NCI-H2081 treated with DMSO at 0.1 percent for 48 hours (cell line): Measurements from ENCODE around the gene TMEM253.
A peak's percentile ranks its signal among the peaks of the same experiment; 100 is the strongest.

ENCODE experiments used
- DNase-seq: peaks from one replicate; lab custom pipeline; 2025; lab: John Stamatoyannopoulos, UW

The TMEM253 gene

DNA sequence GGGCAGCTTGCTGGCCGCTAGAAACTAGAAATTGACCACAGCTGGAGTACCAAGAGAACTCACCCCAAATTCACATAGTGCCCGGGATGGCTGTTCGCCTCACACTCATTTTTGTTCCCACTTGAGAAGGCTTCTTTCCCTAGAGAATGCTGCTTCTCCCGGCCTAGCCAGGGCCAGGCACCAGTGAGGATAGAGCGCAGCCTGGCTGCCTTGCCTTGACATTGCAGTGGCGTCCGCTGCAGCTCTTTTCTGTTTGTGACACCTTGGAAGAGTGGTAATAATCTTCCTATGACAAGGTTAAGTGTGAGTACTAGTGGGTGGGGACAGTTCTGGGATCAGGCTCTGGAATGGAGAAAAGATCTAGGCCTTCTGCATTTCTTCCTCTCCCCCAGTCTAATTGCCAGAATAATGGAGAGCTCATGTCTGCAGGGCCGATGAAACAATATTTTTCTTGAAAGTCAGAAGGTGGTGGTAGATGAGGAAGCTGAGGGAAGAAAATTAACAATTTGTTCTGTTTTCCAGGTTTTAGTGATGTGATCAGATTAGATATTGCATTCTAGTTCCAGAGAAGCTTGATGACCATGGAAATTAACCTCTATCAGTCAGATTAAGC, 3.7 kb downstream of the TMEM253 start:
- peak; percentile 32 for DNase-seq

GRCh38 chr14:21105095-21105494, 4.2 kb downstream of the TMEM253 start:
- DNase-seq, result no peak

DNA sequence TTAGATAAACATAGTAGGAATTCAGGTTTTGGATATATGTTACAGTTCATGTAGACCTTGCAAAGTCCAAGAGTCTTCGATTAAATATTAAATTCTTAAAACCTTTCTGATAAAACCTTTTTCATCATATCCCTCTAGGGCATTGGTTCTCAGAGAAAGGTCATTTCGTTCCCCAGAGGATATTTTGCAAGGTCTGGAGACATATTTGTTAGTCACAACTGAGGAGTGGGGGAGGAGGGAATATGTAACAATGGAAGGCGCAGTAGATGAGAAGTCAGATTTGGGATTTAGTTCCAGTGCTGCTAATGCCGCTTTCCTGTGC, 5.3 kb downstream of the TMEM253 start:
- DNase-seq, result no peak

GRCh38 chr14:21106498-21107282, 5.8 kb downstream of the TMEM253 start:
- DNase-seq, result peak; percentile 15

GRCh38 chr14:21107283-21107800, 6.5 kb downstream of the TMEM253 start:
- DNase-seq, result no peak

- DNase-seq, result no peak
These were observed 7.9 kb downstream of the TMEM253 start for GRCh38 chr14:21108791-21109190.

- no peak for DNase-seq
These were observed 8.7 kb downstream of the TMEM253 start for GRCh38 chr14:21109377-21110138.

DNA sequence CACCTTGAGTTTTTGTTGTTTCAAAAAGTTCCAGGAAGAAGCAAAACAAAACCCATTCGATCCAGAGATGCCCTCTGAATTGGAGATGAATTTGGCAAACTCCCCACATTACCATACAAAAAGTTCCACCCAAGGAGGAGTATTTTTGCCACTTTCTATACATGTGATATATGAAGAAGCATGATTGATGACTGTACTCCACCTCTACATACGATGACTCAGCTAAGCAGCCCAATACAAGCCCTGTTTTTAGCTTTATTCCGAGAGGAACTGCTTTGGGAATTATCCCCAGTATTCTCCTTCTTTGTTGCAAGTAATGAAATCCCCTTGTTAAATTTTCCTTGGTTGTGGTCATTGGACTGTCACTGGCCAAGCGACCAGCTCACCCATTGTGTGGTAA, 11.4 kb downstream of the TMEM253 start:
- DNase-seq, result no peak

DNA sequence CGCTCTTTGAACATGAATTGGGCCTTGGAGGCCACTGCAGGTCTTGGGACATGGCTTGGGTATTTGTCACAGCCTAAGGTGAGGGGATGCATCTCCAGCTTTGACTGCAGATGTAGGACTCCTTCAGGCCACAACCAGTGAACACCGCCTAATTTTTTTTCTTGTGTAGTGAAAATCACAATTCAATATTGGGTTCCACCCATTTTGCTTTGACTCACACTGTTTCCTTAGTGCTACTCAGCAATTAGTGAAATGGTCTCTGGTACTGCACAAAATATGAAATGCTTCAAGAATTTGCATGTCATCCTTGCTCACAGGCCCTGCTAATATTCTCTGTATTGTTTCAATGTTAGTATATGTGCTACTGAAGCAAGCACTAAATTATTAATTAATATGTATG, 12.5 kb downstream of the TMEM253 start:
- DNase-seq, result no peak

GRCh38 chr14:21118933-21119332, 18.1 kb downstream of the TMEM253 start:
- no peak for DNase-seq

- no peak for DNase-seq
These were observed 19.8 kb downstream of the TMEM253 start for GRCh38 chr14:21120686-21121085.

- no peak for DNase-seq
These were observed 20.3 kb downstream of the TMEM253 start for GRCh38 chr14:21121122-21121521.

DNA sequence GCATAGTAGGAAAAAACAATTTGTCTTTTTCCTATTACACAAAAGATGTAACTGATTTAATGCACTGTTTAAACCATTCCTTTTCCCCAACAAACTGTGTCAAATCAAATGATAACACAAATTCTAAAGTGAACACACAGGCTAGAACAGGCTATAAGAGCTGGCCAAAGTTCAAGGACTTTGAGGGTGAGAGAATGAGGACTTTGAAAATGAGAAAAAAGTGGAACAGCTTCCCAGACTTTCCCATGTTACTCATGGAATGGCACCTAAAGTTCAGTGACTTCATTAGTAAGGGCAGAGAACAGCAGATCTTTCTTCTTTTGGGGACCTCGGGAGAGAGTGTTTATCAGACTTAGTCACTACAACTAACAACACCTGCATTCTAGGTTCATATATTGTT, 22.6 kb downstream of the TMEM253 start:
- no peak for DNase-seq

GRCh38 chr14:21133901-21134300, 33.0 kb downstream of the TMEM253 start:
- DNase-seq, result no peak

DNA sequence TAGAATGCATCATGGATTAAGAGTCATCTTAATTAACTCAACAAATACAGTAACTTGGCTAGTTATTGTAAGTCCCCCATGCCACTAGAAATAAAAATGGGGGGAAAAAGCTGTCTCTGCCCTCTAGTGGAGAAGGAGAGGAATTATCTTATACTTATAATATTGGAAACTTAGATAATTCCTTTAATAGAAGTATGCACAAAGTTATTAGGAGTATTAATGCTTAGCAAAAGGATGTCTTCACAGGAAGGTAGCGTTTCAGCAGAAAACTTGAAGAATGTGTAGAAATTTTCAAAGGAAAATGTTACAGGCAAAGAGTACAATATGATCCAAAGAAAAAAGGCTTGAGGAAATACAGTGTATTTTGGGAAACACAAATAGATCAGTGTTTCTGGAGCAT, 35.2 kb downstream of the TMEM253 start:
- DNase-seq, result no peak

DNA sequence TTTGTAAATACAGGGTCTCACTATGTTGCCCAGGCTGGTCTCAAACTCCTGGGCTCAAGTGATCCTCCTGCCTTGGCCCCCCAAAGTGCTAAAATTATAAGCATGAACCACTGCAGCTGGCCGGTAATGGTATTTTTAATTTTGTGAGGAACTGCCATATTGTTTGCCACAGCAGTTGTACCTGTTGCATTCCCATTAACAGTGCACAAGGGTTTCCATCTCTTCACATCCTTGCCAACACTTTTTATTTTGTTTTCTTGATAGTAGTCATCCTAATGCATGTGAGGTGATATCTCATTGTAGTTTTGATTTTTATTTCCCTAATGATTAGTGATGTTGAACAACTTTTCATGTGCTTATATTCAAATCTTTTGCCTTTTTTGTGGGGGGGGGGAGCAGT, 41.5 kb downstream of the TMEM253 start:
- no peak for DNase-seq

DNA sequence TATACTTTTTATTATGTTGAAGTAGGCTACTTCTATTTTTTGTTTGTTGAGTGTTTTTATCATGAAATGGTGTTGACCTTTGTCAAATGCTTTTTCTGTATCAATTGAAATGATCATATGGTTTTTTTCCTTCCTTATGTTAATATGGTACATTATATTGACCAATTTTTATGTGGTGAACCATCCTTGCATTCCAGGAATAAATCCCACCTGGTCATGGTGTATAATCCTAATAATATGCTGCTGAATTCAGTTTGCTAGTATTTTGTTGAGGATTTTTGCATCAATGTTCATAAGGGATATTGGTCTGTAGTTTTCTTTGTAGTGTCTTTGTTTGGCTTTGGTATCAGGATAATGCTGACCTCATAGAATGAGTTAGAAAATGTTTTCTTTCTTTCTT, 44.6 kb downstream of the TMEM253 start:
- DNase-seq, result no peak

DNA sequence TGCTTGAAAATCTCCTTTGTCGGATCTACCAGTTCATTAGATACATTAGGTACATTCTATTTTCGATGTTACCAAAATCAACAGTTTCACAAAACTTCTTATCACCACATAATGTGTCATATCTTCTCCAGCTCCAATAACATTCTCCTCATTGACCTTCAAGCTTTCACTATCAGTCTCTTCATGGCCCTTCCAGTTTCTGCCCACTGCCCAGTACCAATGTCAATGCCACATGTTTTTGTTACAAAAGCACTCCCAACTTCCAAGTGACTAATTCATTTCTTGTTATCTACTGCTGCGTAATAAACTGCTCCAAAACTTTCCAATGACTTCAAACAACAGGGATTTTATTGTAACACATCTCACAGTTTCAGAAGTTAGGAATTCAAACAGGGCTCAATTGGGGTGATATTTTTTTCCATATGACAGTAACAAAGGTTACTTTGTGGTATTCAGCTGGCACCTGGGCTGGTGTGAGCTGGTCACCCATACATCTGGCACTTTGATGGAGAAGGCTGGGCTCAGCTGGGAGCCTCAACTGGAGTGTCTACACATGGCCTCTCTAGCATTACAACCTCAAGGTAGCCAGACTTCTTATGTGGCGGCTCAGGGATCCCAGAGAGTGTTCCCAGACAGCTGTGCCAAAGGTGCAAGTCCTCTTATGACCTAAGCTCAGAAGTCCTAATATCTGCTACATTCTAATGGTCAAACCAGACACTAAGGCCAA, 48.9 kb downstream of the TMEM253 start:
- no peak for DNase-seq
